UCSD-AML1 (cell line): Measurements from ENCODE around the gene CAMTA1.
A peak's percentile ranks its signal among the peaks of the same experiment; 100 is the strongest.

Experiments
- DNase-seq: peaks from one replicate; lab custom pipeline; 2025; ENCODE audit not compliant: unreplicated experiment; lab: John Stamatoyannopoulos, UW

The CAMTA1 gene

DNA sequence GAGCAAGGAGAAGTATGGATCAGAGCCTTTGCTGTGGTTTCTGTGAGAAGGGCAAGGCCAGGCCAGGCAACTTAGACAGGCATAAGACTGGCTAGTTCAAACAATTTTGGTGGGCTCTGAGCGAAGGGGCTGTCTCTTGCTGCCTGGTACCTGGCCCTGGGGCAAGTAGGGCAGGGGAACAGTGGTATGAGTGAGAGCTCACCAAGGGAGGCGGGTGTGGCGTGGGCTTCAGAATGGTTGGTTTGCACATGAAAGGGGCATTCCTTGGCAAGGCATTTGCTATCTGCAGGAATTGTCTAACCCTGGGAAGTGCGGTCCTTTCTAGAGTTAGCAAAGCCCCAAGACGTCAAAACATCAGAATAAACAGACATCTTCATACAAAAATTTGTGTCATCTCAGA, 210.5 kb downstream of the CAMTA1 start:
- no peak for DNase-seq

- DNase-seq: no peak
Observed at GRCh38 chr1:6996371-6996770, 211.1 kb downstream of the CAMTA1 start.

- no peak for DNase-seq
Observed at GRCh38 chr1:6996866-6997265, 211.6 kb downstream of the CAMTA1 start.

DNA sequence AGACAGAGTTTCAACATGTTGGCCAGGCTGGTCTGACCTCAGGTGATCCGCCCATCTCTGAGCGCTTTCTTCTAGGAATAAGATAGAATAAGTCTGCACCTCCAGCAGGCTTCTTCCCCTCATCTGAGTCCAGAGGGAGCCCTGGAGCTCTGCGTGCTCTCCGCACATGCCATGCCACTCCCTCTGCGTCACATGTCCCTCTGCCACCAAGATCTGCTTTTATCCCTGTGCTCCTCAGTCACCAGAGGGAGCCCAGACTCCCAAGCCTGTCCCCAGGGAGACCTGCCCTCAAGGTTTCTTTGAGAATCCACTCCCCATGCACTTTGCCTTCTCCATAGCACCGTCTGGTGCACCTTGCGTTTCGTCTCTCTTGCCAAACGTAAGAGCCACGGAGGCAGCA, 213.0 kb downstream of the CAMTA1 start:
- DNase-seq: peak; percentile 21

- no peak for DNase-seq
Observed at GRCh38 chr1:6999826-7000225, 214.6 kb downstream of the CAMTA1 start.

DNA sequence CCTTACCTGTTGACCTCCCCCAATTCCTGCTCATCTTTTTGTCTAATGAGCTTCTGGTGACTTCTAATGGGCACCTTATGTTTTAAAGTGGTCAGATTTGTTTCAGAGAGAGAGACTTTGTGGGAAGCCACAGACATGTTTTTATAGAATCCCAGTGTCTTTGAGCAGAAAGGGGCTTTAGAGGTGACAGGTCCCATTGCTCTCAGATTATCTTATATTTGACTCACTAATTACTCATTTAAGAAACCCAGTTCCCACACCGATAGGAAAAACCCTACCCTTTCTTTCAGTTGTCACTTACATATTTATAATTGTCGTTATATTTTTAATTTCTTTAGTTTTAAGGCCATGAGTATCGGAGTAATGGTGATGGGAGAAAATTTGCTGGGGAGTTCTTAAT, 215.5 kb downstream of the CAMTA1 start:
- no peak for DNase-seq

DNA sequence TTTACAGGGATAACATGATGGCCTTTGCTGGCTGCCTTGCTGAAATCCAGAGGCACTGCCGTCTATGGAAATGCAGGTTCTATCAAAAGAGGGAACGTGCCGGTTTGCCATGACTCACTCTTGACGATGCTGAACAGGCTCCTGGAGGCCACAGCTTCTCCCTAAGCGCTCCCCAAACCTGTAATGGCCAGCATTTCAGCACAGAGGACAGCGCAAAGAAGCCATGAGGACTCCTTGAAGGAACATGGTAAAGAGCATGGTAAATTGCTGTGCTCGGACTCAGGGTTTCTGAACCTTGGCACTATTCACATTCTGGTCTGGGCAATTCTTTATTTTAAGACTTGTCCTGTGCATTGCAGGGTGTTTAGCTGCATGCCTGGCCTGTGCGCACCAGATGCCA, 217.5 kb downstream of the CAMTA1 start:
- DNase-seq: no peak

DNA sequence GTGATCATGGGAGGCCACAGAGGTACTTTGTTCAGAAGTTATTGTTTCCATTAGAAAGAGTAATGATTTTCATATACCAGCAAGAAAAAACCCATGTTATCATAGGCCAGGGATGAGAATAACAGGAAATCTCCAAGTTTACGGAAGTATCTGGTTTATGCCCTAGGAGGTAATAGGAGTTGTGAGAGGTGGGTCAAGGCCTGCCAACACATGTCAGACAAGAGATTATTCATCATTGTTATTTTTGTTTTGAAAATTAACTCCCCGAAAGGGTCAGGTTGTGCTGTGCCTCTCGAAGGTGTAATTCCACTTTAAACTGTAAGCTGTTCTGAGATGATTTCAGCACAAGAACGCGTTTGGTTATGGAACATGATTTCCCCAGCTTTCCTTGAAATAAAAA, 218.4 kb downstream of the CAMTA1 start:
- DNase-seq: no peak

DNA sequence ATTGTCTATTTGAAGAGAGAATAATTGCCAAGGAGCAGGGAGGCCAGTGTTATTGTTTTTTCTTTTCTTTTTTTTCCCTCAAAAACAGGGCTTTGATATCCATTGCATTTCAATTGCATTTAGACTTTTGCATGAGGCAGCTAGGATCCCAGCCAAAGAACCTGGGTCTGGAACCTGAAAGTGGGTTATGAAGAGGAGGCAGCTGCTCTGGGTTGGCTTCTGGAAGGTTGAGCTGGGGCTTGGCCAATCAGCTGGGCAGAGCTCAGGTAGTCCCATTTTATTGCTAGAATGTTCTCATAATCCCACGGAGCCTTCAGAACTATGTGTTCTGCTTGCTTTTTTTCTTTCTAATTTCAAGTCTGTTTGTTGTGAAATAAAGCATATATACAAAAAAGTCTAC, 218.9 kb downstream of the CAMTA1 start:
- DNase-seq: no peak

- DNase-seq: no peak
Observed at GRCh38 chr1:7005762-7006161, 220.5 kb downstream of the CAMTA1 start.

DNA sequence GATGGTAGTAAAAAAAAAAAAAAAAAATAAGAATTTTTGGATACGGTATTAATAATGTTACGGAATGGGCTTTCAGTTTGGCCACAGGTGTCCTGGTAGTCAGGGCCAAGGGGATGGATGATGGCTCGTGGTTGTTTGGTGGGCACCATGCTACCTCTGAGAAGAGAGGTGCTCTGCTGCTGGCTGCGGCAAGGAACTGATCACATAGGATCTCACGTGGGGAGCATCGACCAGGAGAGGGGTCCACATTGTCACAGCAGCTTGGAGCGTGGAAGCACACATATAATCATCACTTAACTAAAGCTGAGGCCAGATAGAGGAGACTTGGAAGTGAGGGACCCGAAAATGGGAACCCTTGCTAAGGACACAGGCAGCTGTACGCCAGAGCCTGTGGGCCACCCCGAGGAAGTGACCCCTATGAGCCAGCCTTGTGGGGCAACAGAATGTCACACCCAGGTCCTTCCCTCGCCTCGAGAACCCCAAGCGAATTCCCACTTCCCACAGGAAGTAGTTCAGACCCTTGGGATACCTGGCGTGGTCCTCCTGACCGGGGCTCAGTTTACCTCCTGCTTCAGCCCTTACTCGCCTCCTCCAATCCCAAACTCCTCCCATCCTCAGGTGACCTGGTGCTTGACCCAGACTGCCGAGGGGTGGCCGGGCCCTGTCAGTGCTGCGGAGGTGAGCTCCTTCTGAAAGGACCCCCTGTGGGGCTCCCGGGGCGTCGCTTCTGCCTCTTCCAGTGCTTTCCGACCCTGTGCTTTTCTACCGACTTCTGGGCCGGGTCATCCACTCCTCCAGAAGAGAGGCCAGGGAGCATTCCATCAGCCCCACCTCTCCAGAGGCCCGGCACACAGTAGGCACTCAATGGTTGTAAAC, 222.0 kb downstream of the CAMTA1 start:
- DNase-seq: no peak

DNA sequence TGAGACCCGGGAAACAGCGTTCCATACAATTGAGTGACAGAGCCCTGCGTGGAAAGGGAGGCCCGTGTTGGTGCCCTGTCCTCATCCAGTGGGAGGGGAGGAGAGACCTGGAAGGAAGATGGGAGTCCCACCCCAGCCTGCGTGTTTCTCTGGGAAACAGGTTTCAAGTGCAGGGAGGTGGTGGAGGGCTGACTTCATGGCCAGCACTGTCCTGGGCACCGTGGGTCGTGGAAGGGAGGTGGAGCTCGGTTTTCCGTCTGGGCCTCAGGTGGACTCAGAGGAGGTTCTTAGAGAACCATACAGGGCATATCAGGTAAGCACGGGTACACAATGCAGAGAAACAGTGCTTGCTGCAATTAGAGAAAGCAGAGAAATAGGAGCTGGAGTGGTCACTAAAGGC, 222.6 kb downstream of the CAMTA1 start:
- DNase-seq: no peak

DNA sequence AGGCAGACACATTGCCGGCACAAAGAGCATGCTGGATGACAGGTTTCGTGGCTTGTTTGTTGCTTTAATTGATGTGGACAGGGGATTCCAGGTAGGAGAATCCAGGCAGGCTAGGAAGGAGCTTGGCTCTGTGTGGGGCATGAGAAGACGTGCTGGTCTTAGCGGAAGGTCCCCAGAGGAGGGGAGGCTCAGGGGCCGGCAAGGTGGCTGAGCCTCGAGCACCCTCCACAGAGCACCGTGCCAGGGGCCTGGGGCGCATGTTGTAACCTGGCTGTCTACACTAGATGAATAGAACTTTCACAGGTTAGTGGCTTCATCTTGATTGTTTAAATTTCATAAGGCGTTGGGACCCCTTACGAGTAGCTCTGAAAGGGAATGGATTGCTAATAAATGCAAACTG, 223.1 kb downstream of the CAMTA1 start:
- no peak for DNase-seq

DNA sequence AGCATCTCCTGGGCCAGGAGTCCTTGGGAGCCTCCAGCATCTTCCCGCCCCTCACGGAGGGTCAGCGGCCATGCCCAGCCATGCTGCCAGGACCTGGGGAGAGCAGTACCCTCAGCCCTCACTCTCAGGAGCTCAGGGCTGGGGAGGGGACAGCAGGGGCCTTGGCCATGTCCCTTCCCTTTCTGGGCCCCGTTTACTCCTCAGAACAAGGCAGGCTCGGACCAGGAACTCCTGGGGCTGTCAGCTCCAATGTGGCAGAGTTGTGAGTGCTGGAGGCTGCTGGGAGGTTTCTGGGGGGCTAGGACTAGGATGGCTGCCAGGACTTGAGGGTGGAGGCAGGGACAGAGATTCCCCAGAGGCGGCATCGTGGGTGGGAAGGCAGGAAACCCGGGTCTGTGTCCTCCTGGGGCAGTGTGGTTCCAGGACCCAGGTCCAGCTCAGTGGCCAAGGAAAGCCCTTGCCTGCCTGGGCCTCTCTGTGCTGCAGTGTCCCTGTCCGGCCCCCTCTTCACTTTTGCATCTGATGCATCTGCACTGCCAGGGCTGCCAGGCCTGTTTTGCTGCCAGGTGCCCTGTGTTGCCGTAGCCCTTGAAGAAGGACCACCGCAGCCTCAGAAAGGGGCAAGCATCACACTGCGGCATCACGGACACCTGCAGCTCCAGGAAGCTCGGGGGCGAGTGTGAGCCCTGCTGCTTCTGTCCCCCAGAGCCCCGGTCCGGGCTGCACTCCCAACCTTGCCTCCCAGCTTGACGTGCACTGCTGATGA, 223.9 kb downstream of the CAMTA1 start:
- DNase-seq: no peak

DNA sequence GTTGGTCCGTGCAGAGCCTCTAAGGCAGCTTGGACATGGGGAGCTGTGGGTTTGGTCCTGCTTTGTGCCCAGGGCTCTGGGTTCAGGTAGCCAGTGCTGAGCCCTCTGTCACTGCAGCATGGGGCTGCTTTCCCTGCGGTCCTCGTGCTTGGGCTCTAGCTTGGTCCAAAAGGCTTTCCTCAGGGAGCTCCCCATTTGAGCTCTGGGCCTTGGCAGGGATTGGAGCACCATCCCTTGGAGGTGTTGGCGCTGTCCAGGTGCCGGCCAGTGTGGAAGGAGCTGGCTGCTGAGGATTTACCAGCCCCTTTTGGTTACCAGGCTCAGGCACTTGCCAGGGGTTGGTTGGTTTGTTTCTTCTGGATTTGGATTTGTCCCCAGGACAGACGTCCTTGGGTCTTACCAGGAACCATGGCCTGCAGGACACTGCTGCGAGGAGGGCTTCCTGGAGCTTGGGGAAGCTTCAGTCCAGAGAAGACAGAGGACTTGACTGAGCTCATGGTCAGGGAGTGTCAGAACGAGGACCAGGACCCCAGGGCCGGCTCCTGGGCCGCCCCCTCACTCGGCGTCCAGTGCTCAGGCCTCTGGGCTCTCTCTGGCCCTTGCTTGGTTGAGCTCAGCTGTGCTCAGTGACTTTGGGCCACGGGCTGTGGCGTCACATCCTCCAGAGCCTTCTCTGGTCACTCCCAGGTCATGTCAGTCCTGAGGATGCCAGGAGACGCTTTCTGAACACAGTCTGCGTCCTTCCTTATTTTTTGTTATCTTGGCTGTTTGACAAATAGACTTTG, 224.7 kb downstream of the CAMTA1 start:
- DNase-seq: no peak

DNA sequence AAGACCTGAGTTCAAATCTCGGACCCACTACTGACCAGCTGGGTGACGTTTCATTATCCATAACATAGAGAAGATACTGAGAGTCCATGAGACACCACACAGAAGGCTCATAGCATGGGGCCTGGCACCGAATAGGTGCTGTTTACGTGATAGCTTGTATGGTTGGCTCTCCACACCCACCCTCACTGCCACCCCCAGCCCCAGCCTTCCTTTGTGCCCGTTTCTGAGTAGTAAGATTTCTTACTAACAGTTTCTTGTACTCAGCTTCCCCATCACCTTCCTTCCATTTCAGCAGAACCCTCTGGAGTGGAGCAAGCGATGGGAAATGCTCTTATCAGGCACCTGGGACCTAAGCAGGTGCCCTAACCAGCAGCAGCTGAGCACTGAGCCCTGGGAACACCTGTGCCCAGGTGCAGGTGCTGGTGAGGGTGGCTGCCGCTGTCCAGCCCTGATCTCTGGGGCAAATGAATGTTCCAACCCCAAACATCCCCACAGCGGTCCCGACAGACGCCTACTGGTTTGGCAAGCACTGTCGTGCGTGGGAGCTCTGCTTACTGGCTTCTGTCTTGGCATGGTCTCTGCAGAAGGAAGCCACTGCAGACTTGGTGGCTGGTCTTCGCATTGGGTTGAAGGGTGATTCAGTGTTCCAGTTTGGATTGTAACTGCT, 225.4 kb downstream of the CAMTA1 start:
- no peak for DNase-seq

GRCh38 chr1:7011826-7012225, 226.6 kb downstream of the CAMTA1 start:
- DNase-seq: no peak

DNA sequence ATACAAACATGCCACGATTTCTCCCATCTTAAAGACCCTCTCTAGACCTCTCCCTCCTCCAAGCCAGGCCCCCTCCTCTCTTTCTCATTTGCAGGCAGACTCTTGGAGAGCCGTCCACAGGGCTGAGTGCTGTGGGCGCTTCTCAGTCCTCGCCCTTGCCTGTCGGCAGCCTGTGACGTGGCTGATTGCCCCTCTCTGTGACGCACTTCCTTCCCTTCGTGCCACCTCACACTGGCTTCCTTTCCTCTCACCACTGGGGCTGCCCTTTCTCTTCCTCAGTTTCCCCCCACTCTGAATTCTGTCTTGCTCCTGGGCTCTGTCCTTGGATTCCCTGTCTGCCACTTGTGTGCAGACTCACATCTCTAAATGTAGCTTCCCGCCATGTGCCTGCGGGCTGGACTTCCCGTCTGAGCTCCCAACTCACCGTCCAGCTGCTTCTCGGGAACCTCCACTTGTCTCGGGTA, 227.2 kb downstream of the CAMTA1 start:
- DNase-seq: no peak

- no peak for DNase-seq
Observed at GRCh38 chr1:7013833-7014639, 228.8 kb downstream of the CAMTA1 start.

DNA sequence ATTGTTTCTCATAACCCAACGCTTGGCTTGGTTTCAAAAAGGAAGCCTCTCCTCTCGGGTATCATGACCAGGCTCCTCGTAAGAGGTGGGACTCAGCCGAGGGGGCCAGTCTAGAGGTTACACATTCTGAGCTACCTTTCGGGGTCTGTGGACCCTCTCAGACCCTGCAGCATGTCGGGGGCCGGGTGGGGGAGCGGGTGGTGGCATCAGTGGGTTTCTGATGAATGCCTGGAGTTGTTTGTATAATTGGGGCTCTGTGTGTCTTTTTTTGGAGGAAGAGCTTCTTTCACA, 229.3 kb downstream of the CAMTA1 start:
- DNase-seq: no peak
